PC-3 (cell line): ENCODE results near the gene MIP.

Experiments
- CTCF ChIP-seq: fragments of 300-600 bp; sonication (generic); conservative IDR thresholded peaks from 2 replicates; pipeline ENCODE4 v1.5.1; 2017; ENCODE audit warnings: antibody characterized with exemption, low read depth, mild to moderate bottlenecking, low read length
- EZH2phosphoT487 ChIP-seq: fragments of 300-600 bp; sonication (generic); IDR thresholded peaks from 2 replicates; pipeline ENCODE4 v1.6.1; 2018; ENCODE audit warnings: mild to moderate bottlenecking, antibody characterized with exemption, low read length, borderline replicate concordance

GRCh38 chr12:56411781-56412639, 42.4 kb downstream of the MIP start:
- TF ChIP-seq CTCF = no peak
- TF ChIP-seq EZH2phosphoT487 = no peak
